Lower leg skin (tissue), 4 donors: ENCODE measurements around the gene SERPINC1. TPM values are rescaled to one million over a fixed set of nuclear protein-coding genes. Genes with fewer than 3 reads are reported as not detected.
"Not testable (repeated sequence)": the region's sequence is repeated elsewhere in the genome, so short reads cannot be mapped to it uniquely, and the experiment has no call there.

Experiments used
- DNase-seq, 2 donors: peaks; one replicate each; pipeline ENCODE4 v3.0.0-alpha.2; 2019; ENCODE audit warnings: low spot score in 2 of 2
- H3K4me3 ChIP-seq: fragments of 200-600 bp; sonication (generic); 2 replicates; pipeline ENCODE4 v1.5.1; 2017; ENCODE audit warnings: mild to moderate bottlenecking, low read depth; ENCODE audit not compliant: poor library complexity, severe bottlenecking
- POLR2A ChIP-seq, 2 donors: fragments of 450-650 bp; IDR thresholded peaks; one replicate each; pipeline ENCODE4 v1.6.1; 2016 to 2017; ENCODE audit warnings: antibody characterized with exemption in 2 of 2, mild to moderate bottlenecking in 1 of 2, moderate library complexity in 1 of 2
- WGBS, 2 donors: methylation state at CpG; one replicate each; pipeline ENCODE4 v1.1.5; 2018; 5-methylcytosine and 5-hydroxymethylcytosine counted together
- intact Hi-C: fragments of 100-400 bp; cut with DNase I; formaldehyde crosslinking; loops from one replicate; pipeline ENCODE4 v1.15.0; 2023; ENCODE audit warnings: low total_unique reads
- total RNA-seq, 4 donors: library from RNA; depleted of rRNA; stranded (reverse); fragments of >200 nt; gene quantifications; one replicate each; pipeline ENCODE4 v1.1.0, GENCODE V29; 2016
- TF ChIP-seq, protein P1 (sequence below), 3 donors: fragments of 450-650 bp; IDR thresholded peaks; one replicate each; pipeline ENCODE4 v1.5.1; 2016; ENCODE audit warnings: antibody characterized with exemption in 3 of 3, mild to moderate bottlenecking in 3 of 3, moderate library complexity in 2 of 3

The SERPINC1 gene
- total RNA-seq, 4 donors from 2014 or later = not detected

DNA sequence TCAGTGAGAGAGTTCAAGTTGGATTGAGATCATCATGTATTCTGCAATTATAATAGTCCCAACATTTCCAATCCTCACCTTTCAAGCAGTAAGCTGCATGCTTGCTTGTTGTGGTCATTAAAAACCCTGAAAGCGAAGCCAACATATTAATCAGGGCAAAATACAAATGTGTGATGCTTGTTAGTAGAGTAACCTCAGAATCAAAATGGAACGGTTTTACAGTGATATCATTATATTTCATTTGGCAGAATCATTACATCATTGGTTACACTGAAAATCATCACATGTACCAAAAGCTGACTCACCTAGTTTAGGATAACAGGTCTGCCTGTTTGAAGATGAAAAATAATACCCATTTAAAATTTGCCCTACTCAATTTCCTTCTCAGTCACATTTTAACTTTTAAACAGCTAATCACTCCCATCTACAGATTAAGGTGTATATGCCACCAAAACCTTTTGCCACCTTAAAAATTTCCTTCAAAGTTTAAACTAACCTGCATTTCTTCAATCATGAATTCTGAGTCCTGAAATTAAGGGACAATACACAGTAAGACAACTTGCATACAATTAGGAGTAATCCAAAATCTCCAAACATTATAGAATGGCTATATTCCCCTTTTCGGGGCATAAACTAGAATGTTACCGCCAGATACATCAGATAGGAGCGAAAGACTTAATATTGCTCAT lies 52.8 kb downstream of the SERPINC1 start:
- 82 to 87% methylated on average over 5 of the region's 5 CpGs for WGBS, 2 donors

DNA sequence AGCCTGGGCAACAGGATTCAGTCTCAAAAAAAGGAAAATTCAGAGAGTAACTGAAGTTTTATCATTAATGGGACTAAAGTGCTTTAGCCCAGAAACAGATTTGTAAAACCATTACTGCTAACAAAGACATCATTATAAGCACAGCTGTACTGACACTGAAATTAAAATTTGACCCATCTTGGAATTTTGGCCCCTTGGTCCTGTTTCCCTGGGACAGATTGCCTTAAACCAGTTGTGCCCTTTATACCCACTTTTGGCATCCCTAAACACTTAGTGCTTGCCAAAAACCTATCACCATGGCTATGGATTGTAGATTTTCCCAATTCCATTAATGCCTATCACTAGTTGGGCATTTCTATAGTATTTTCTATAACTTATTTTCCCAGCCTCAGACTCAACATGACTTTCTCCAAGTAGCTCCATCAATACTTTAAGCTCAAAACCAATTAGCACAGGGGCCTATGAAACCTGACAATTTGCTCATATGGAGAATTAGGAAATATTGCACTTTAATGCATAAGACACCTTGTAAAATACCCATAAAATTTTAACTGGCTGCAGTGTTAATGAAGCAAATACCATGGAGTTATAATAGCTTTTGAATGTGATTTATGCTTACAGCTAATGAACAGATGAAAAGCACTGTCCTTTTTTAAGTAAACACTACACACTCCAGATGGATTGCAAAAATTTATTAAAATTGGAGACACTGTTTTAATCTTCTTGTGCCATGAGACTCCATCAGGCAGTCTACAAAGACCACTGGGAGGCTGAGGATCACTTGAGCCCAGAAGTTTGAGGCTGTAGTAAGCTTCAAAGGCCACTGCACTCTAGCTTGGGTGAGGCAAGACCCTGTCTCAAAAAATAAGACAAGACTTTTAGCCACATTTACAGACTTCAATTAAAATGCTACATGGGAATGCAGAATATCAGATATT lies 53.6 kb downstream of the SERPINC1 start:
- no peak for DNase-seq
- TF ChIP-seq, protein P1, sequence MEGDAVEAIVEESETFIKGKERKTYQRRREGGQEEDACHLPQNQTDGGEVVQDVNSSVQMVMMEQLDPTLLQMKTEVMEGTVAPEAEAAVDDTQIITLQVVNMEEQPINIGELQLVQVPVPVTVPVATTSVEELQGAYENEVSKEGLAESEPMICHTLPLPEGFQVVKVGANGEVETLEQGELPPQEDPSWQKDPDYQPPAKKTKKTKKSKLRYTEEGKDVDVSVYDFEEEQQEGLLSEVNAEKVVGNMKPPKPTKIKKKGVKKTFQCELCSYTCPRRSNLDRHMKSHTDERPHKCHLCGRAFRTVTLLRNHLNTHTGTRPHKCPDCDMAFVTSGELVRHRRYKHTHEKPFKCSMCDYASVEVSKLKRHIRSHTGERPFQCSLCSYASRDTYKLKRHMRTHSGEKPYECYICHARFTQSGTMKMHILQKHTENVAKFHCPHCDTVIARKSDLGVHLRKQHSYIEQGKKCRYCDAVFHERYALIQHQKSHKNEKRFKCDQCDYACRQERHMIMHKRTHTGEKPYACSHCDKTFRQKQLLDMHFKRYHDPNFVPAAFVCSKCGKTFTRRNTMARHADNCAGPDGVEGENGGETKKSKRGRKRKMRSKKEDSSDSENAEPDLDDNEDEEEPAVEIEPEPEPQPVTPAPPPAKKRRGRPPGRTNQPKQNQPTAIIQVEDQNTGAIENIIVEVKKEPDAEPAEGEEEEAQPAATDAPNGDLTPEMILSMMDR (IDR thresholded peaks at IDR 0.05) = no peak
- no peak for TF ChIP-seq POLR2A (IDR thresholded peaks at IDR 0.05)
- intact Hi-C loops = no loop called here
- H3K4me3 ChIP-seq = no peak overlapping the region

More for the DNA sequence above, 52.8 kb downstream of the SERPINC1 start:
- no peak overlapping the region for H3K4me3 ChIP-seq
- TF ChIP-seq, protein P1 (IDR thresholded peaks at IDR 0.05) = no peak
- no peak for TF ChIP-seq POLR2A (IDR thresholded peaks at IDR 0.05)
- no peak for DNase-seq
- intact Hi-C loops = no loop called here

DNA sequence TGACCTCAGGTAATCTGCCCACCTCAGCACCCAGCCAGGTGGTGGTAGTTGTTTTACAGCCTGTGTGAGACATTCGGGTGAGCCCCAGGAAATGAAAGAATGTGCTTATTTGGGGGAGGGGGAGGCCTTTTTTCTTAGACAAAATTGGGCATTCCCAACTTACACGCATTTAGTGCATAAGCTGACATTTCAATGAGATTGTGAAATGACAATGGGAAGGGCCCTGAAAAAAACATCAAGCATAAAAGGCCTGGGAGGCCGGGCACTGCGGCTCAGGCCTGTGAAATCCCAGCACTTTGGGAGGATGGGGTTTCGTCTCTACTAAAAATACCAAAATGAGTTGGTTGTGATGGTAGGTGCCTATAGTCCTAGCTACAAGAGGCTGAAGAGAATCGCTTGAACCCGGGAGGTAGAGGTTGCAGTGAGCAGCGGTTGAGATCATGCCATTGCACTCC lies 54.3 kb downstream of the SERPINC1 start:
- H3K4me3 ChIP-seq = no peak overlapping the region
- DNase-seq = no peak
- 70 to 82% methylated on average over 8 of the region's 8 CpGs for WGBS, 2 donors
- TF ChIP-seq, protein P1 (IDR thresholded peaks at IDR 0.05) = no peak
- TF ChIP-seq POLR2A (IDR thresholded peaks at IDR 0.05) = no peak
- intact Hi-C loops = no loop called here

DNA sequence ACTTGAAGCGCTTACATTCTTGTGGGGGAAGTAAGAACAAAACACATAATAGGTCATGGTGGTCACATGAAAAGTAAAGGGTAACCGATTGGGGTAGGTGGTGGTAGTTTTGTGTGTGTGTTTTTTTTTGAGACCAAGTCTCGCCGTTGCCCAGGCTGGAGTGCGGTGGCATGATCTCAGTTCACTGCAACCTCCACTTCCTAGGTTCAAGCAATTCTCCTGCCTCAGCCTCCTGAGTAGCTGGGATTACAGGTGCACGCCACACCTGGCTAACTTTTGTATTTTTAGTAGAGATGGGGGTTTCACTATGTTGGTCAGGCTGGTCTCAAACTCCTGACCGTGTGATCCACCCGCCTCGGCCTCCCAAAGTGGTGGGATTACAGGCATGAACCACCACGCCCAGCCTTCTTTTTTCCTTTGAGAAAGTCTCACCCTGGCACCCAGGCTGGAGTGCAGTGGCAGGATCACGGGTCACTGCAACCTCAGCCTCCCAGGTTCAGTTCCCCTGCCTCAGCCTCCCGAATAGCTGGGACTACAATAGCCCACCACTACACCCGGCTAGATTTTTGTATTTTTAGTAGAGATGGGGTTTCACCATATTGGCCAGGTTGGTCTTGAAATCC lies 54.9 kb downstream of the SERPINC1 start:
- whole genome bisulfite sequencing, 2 donors = 85 to 90% methylated on average over 13 of the region's 13 CpGs
- intact Hi-C loops, H3K4me3 ChIP-seq, DNase-seq: not testable (repeated sequence)

DNA sequence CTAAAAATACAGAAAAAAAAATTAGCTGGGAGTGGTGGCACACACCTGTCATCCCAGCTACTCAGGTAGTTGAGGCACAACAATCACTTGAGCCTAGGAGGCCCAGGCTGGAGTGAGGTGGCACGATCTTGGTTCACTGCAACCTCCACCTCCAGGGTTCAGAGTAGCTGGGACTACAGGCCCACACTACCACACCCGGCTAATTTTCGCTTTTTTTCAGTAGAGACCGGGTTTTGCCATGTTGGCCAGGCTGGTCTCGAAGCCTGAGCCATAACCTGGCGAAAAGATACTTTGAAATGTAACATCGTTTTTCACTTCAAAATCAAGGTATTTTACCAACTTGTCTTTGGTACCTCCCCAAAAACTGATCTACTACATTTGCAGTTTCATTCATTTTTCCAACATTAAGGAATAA lies 55.4 kb downstream of the SERPINC1 start:
- DNase-seq = no peak
- TF ChIP-seq, protein P1 (IDR thresholded peaks at IDR 0.05) = no peak
- no peak for TF ChIP-seq POLR2A (IDR thresholded peaks at IDR 0.05)
- intact Hi-C loops = no loop called here
- WGBS, 2 donors = 90 to 95% methylated on average over 7 of the region's 7 CpGs
- no peak overlapping the region for H3K4me3 ChIP-seq

DNA sequence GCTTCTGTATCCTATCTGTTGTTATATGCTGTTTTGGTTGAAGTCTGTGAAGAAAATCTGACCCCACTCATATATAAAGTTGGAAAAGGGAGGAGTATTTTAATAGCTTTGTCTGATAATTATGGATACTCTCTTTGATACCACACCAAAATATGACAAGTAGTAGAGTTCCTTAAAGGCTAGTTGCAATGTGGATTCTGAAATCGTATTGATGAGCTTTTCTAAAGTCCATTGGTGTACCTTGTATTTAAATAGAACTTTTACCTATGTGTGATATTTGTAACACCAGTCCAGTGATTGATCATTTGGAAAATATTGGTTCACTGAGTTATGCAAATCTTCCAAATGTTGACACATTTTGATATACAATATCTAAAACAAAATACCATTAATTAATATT lies 57.1 kb downstream of the SERPINC1 start:
- TF ChIP-seq POLR2A (IDR thresholded peaks at IDR 0.05) = no peak
- TF ChIP-seq, protein P1 (IDR thresholded peaks at IDR 0.05) = no peak
- no peak overlapping the region for H3K4me3 ChIP-seq
- no peak for DNase-seq
- WGBS, 2 donors = 80 to 97% methylated on average over 1 of the region's 1 CpG
- intact Hi-C loops = no loop called here

DNA sequence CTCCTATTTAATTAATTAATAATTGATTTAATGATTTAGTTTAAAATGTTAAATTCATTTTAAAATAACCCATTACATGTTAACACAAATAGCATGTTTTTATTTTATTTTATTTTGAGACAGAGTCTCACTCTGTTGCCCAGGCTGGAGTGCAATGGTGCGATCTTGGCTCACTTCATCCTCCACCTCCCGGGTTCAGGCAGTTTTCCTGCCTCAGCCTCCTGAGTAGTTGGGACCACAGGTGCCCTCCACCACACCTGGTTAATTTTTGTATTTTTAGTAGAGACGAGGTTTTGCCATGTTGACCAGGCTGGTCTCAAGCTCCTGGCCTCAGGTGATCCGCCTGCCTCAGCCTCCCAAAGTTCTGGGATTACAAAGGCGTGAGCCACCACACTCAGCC lies 57.6 kb downstream of the SERPINC1 start:
- intact Hi-C loops = not testable (repeated sequence)
- WGBS, 2 donors = 96% methylated on average over 5 of the region's 5 CpGs

More for the DNA sequence above, 57.6 kb downstream of the SERPINC1 start:
- H3K4me3 ChIP-seq, DNase-seq: not testable (repeated sequence)
